Common myeloid progenitor, CD34-positive (primary cell): ENCODE results near the gene CEBPA.

Experiments used
- CTCF ChIA-PET: fragments of 350-600 bp; sonication (Branson Sonifier 250); formaldehyde crosslinking; loops from one replicate; lab custom pipeline; 2021; ENCODE audit warnings: antibody characterized with exemption; lab: Charles Lee
- POLR2A ChIA-PET: fragments of 350-600 bp; sonication (Branson Sonifier 250); formaldehyde crosslinking; loops from one replicate; lab custom pipeline; 2021; ENCODE audit warnings: antibody characterized with exemption; lab: Charles Lee
- DNase-seq, 3 donors: peaks; one replicate each; pipeline versions ENCODE4 v3.0.0 to v3.0.0-alpha.2; 2013
- H3K27ac ChIP-seq, 2 experiments: 1 replicate in 1 of 2; 2 replicates in 1 of 2; pipeline ENCODE4 v1.7.0; 2013; ENCODE audit warnings: inconsistent platforms in 2 of 2, low read length in 2 of 2, mild to moderate bottlenecking in 2 of 2, low read depth in 1 of 2, moderate library complexity in 1 of 2; ENCODE audit not compliant: severe bottlenecking in 2 of 2, insufficient read depth in 1 of 2, poor library complexity in 1 of 2
- H3K27me3 ChIP-seq, 5 experiments: replicated peaks in 2 of 5; 1 replicate in 3 of 5; 2 replicates in 2 of 5; pipeline versions ENCODE4 v1.6.1 to v1.7.0; 2013; ENCODE audit warnings: low read length in 4 of 5, mild to moderate bottlenecking in 2 of 5, moderate library complexity in 2 of 5, inconsistent platforms in 1 of 5; ENCODE audit not compliant: insufficient read depth in 5 of 5, control insufficient read depth in 4 of 5
- H3K36me3 ChIP-seq, 4 experiments: 1 replicate in 2 of 4; 2 replicates in 2 of 4; pipeline versions ENCODE4 v1.6.1 to v1.7.0; 2013; ENCODE audit warnings: low read length in 3 of 4, control low read depth in 1 of 4, mild to moderate bottlenecking in 1 of 4; ENCODE audit not compliant: control insufficient read depth in 4 of 4, insufficient read depth in 4 of 4
- H3K4me1 ChIP-seq, 4 experiments: 1 replicate in 3 of 4; 2 replicates in 1 of 4; pipeline versions ENCODE4 v1.6.1 to v1.7.1; 2013; ENCODE audit warnings: low read length in 3 of 4, mild to moderate bottlenecking in 3 of 4, control low read depth in 1 of 4, inconsistent platforms in 1 of 4, moderate library complexity in 1 of 4; ENCODE audit not compliant: control insufficient read depth in 4 of 4, insufficient read depth in 4 of 4; ENCODE audit errors: control extremely low read depth in 1 of 4
- H3K4me3 ChIP-seq, 7 experiments: 1 replicate in 4 of 7; 2 replicates in 3 of 7; pipeline versions ENCODE4 v1.5.1 to v1.7.0; 2013; ENCODE audit warnings: mild to moderate bottlenecking in 7 of 7, low read length in 6 of 7, moderate library complexity in 6 of 7, inconsistent platforms in 2 of 7, low read depth in 2 of 7, control low read depth in 1 of 7; ENCODE audit not compliant: insufficient read depth in 4 of 7, control insufficient read depth in 1 of 7; ENCODE audit errors: extremely low read depth in 1 of 7
- H3K9me3 ChIP-seq, 5 experiments: 1 replicate in 4 of 5; 2 replicates in 1 of 5; pipeline versions ENCODE4 v1.6.1 to v1.7.1; 2013; ENCODE audit warnings: low read length in 4 of 5, mild to moderate bottlenecking in 2 of 5, inconsistent platforms in 1 of 5, low read depth in 1 of 5, moderate library complexity in 1 of 5; ENCODE audit not compliant: control insufficient read depth in 4 of 5, insufficient read depth in 2 of 5; ENCODE audit errors: control extremely low read depth in 1 of 5
- WGBS: methylation state at CpG from one replicate; pipeline ENCODE4 v1.1.5; 2013; ENCODE audit not compliant: insufficient coverage; 5-methylcytosine and 5-hydroxymethylcytosine counted together

CEBPA gene

GRCh38 chr19:33251076-33251475 lies 51.3 kb downstream of the CEBPA start:
- Histone ChIP-seq H3K27ac (no peak overlapping the region), H3K4me1 (peaks cover 0 to 30% (median 20%) of the 10 kb centered on the region in 4 experiments), H3K36me3 (no peaks in the 10 kb centered on the region), H3K4me3 (no peak overlapping the region), H3K27me3 (no peaks in the 10 kb centered on the region), H3K9me3 (peaks cover 0 to 3% (median 2%) of the 10 kb centered on the region in 5 experiments)
- WGBS, result 56% methylated on average over 10 of the region's 12 CpGs
- peak in 1 of 3 donors; percentile 40 for DNase-seq
- POLR2A ChIA-PET, result no interaction called here
- CTCF ChIA-PET, result interaction anchor here (11.9 kb wide), 1 partner anchor 48 kb away, joined by 125 read pairs; the partner anchor contains the start of gene CEBPA

DNA sequence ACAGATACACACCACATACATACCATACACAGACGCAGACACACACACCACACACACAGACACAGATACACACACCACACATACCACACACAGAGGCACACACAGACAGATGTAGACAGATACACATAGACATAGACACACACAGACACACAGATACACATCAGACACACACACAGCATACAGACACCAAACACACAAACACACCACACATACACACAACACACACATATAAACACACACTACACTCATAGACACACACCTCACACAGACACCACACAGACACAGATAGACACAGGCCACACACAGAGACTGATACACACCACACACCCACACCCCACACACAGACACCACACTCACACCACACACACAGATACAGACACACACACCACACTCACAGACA lies 51.8 kb downstream of the CEBPA start:
- Histone ChIP-seq H3K4me3 (no peak overlapping the region), H3K27ac (no peak overlapping the region), H3K27me3 (no peaks in the 10 kb centered on the region), H3K4me1 (peaks cover 0 to 30% (median 20%) of the 10 kb centered on the region in 4 experiments), H3K36me3 (no peaks in the 10 kb centered on the region), H3K9me3 (peaks cover 0 to 8% (median 4%) of the 10 kb centered on the region in 5 experiments)
- ChIA-PET CTCF (interaction anchor here (11.9 kb wide), 1 partner anchor 49 kb away, joined by 125 read pairs; the partner anchor contains the start of gene CEBPA), POLR2A (no interaction called here)
- no peak for DNase-seq
- 92% methylated on average over 1 of the region's 1 CpG for WGBS
